ENCODE results near the gene CUL3.
"Not testable (repeated sequence)": the region's sequence is repeated elsewhere in the genome, so short reads cannot be mapped to it uniquely, and the experiment has no call there.

CUL3 gene

DNA sequence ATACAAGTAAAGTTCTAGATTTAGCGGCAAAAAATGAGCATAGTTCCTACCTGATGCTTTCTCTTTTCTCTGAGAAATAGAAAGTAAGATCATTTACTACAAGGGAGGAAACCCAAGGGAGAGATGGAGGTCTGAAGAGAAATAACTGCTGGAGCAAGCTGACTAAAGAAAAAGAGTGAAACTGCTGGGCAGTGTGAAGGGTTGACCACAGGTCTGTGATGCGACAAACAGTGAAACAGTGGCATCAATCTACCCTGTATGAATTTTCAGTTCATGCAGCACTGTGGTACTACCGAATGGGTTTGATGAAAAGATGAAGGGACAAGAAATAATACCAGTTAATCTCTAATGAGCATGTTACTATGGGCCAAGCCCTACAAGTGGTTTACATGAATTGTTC is 52.2 kb downstream of the CUL3 start:
- DNase-seq, result no peak

DNA sequence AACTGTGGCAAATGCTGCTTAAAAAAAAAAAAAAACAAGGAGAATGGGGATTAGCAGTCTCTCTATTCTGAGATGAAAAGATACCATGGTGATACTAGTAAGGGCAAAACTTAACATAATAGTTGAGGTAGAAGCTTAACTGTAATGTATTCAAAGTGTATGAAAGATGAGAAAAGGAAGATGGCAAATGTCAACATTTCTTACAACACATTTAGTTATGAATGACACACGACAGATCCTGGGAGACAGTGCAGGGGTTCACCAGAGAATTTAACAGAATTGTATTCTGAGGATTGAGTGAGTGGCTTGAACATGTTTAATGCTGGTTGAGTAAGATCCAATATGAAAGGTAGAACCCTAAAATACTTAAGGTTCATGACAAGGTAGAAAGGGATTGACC is 52.7 kb downstream of the CUL3 start:
- no peak for DNase-seq

DNA sequence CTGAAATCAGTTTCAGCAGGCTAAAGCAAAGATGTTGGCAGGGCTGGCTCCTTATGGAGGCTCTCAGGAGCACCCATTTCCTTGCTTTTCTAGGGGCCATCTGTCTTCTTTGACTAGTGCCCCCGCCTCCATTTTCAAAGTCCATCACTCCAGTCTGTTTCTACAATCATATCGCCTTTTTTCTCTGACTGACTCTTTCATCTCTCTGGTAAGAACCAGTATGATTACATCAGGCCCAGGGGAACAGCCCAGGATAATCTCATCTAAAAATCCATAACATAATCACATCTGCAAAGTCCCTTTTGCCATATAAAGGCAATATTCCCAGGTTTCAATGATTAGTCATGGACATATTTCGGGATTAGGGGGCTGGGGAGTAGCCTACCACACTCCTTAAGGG is 57.0 kb downstream of the CUL3 start:
- no peak for DNase-seq

DNA sequence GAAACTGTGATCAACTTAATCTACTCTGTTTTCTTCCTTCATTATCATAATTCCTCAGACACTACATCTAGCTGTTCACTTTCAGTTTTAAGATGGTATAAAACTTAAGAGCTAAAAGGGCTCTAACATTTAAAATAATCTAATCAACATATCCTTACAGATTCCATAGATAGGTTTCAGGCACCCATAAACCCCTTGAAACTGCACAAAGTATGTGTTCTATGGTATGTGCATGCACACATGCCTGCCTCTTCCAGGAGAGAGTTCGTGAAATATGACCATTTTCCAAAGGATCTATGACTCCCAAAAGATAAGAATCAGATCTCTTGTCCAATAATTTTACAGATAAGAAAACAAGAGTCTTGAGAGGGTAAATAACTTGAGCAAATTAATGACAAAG is 59.4 kb downstream of the CUL3 start:
- DNase-seq, result no peak

DNA sequence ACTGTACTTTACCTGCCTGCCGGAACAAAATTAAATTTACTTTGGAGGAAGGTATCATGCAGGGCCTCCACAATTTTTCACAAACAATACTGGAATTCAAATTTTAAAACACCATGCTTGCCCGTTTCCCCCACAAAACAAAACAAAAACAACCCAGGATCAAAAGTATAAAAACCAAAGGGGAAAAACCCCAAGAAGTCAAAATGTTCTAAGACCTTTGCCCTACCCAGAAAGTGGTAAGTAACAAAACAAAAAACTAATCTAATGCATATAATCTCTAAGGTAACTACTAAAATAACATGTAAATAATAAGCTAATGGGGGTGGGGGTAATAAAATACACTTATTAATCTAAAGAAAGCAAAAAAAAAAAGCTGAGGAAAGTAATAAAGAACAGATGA is 60.5 kb downstream of the CUL3 start:
- DNase-seq, result peak; percentile 44

DNA sequence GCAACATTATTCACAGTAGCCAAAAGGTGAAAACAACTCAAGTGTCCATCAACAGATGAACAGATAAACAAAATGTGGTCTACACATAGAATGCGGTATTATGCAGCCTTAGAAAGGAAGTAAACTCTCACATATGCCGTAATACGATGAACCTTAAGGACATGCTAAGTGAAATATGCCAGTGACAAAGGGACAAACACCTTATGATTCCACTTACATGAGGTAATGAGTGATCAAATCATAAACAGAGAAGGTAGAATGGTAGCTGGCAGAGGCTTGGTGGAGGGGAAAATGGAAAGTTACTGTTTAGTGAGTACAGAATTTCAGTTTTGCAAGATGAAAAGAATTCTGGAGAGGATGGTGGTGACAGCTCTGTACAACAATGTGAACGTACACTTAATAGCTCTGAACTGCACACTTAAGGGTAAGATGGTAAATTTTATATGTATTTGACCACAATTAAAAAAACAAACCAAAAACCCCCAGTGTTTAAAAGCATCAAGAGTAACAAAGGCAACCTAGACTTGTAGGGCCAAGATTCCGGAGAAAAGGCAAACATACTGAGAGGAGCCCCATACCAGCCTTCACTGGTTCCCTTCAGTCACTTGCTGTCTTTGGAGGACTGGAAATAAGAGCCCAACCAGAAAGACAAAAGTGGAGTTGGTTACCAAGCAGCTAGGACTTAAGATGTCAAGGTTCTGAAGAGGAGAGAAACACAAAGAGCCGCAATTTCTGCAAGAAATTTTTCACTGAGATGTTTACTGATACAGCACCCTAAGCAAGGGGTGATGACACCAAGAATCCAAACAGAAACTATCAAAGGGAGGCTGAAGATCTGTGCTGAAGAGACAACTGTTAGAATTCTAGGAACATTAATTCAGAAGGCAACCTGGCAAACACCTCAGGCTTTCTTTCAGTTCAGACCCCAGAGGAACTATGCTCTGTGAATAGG is 61.3 kb downstream of the CUL3 start:
- DNase-seq, result peak; percentile 43

DNA sequence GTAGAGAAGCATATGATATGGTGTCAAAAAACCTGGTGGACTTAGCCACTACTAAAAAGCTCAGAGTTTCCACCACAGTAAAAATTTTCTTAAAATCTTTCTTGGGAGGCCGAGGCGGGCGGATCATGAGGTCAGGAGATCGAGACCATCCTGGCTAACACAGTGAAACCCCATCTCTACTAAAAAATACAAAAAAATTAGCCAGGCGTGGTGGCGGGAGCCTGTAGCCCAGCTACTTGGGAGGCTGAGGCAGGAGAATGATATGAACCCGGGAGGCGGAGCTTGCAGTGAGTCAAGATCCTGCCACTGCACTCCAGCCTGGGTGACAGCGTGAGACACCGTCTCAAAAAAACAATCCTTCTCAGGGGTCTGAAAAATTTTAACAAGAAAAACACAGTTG is 62.7 kb downstream of the CUL3 start:
- not testable (repeated sequence) for DNase-seq

DNA sequence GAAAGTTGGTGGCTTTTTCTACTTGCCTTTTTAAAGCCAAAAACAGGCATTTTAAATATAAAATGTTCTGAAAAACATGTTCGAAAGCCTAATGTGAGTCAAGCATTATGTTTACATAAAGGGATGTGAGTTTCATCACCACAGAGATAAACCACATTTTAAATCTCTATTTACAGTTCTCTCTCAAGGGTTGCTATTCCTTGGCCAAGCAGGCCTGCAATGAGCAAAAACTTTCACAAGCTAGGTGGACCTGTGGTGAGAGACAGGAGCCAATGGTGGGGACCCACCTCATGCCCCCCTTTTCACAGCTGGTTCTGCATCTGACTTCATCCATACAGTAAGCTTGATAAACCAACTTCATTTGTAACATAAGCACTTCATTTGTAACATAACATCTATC is 65.1 kb downstream of the CUL3 start:
- peak; percentile 15 for DNase-seq

DNA sequence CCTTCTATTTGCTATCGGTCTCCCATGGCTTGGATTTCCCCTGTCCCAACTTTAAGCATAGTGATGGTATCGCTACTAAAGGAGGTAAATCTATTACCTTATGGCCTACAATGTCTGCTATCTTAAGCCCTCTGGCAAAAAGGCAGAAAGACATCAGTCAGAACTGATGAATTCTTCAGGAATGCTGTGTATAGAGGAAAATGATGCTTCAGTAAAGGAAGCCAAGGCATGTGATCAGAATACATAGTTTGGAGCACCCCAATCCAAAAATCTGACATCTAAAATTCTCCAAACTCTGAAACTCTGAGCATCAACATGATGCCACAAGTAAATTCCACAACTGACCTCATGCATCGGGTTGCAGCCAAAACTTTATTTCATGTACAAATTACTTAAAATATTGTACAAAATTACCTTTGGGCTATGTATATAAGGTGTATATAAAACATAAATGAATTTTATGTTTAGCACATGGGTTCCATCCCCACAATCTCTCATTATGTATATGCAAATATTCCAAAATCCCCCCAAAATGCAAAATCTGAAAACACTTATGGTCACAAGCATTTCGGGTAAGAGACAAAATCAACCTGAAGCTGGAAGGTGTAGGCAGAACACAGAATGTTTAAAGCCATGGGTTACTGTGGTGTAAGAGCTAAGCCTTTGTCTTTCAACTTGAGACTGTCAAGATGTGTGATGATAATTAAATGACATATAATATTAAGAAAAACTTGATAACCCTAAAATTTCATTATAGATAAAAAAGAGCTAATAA is 66.2 kb downstream of the CUL3 start:
- DNase-seq, result no peak

DNA sequence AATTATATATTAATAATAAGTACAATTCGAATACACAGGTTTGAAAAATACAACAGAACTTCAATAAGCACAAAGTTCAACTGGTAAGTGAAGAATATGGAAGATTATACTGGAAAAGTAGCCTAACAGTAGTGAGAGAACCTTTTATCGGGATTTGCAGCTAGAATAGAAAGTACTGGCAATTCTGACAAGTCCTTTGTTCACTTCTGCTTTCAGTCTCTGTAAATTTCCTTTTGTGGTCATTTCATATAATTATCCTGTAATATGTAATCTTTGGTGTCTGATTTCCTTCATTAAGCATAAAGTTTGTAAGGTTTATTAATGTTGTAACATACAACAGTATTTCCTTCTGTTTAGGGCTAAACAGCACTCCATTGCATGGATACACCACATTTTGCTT is 67.2 kb downstream of the CUL3 start:
- DNase-seq, result no peak

DNA sequence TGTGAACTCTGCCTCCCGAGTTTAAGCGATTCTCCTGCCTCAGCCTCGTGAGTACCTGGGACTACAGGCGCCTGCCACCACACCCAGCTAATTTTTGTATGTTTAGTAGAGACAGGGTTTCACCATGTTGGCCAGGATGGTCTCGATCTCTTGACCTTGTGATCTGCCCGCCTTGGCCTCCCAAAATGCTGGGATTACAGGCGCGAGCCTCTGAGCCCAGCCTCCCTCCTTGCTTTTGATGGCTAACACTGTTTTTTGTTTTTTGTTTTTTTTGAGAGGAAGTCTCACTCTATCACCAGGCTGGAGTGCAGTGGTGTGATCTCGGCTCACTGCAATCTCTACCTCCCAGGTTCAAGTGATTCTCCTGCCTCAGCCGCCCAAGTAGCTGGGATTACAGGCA is 68.8 kb downstream of the CUL3 start:
- not testable (repeated sequence) for DNase-seq

DNA sequence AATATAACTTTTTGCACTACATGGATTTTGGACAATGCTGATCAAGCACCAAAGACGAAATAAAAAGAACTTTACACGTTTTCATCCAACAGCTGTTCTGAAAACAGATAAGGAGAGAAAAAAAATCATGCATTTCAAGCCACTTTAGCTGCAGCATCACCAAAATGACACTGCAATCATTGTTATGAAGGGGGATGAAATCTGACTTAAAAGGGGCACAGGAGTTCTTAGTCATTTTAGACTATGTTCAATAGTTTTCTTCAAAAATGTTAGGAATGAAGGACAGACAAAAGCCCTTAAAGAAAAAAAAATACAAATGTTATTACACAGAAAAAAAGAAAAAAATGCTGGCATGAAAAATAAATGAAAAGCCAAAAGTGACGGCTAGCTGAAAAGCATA is 71.2 kb downstream of the CUL3 start:
- no peak for DNase-seq

DNA sequence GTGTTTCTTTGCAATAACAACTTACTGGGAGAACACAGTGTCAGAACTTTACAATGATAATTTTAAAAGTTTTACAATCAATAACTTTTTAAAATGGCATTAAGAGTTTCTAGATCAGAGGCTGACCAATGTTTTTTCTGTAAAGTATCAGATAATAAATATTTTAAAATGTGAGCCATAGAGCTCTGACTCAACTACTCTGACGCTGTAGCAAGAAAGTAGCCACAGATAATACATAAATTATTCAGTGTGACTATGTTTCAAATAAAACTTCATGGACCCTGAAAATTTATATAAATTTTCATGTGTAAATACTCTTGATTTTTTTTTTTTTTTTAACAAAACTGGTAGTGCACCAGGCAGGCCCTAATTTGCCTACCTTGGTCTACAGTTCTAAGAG is 77.4 kb downstream of the CUL3 start:
- DNase-seq, result no peak

DNA sequence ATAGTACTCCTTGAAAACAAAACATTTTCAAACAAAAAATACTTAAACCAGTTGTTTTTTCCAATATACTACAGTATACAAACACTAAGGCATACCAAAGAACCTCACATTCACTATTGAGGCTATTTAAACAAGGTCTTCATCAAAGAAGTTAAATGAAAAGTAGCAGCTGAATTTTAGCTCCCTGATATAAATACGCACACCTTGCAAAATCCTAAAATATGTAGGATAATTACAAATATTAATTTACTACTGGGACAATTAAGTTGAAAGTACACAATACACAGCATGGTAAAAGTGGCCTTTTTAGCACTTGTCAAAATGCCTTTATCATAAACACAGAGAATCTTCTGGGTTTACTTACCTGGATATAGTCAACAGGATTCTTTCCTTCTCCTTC is 78.7 kb downstream of the CUL3 start:
- DNase-seq, result no peak

DNA sequence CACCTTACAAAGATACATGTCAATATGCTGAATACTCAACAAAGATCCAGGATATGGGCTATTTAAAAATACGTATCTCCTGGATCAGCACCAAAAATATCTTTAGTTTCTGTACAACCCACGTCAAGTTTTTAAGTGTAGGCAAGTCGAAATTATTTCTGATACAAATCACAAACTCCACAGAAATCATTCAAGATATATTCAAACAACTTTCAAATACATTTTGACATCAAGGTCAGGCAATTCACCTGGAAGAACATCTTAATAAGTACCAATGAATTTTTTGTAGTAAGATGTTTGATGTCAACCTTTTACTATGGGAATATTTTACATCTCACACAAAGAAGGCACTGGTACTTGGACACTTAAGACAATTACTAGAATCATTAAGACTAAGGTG is 86.2 kb downstream of the CUL3 start:
- no peak for DNase-seq

DNA sequence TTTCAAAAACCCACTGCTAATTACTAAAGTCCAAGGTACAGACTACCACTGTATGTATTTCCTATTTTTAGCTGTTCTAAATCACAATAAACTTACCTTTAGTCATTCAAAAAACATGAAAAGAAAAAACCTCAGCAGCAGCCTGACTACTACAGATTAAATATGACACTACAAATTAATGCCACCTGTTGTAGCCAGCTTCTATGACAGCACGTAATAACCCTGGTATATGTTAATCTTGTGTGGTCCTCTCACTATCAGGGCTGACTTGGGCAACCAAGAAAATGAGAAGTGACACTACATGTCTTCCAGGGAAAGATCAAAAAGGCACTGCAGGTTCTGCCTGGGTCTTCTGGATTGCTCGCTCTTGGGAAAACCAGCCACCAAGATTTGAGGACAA is 92.6 kb downstream of the CUL3 start:
- DNase-seq, result no peak

DNA sequence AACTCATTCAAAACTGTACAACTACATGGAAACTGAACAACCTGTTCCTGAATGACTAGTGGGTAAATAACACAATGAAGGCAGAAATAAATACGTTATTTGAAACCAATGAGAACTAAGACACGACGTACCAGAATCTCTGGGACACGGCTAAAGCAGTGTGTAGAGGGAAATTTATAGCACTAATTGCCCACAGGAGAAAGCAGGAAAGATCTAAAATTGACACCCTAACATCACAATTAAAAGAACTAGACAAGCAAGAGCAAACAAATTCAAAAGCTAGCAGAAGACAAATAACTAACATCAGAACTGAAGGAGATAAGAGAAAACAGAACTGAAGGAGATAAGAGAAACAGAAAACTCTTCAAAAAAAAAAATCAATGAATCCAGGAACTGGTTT is 97.2 kb downstream of the CUL3 start:
- not testable (repeated sequence) for DNase-seq

DNA sequence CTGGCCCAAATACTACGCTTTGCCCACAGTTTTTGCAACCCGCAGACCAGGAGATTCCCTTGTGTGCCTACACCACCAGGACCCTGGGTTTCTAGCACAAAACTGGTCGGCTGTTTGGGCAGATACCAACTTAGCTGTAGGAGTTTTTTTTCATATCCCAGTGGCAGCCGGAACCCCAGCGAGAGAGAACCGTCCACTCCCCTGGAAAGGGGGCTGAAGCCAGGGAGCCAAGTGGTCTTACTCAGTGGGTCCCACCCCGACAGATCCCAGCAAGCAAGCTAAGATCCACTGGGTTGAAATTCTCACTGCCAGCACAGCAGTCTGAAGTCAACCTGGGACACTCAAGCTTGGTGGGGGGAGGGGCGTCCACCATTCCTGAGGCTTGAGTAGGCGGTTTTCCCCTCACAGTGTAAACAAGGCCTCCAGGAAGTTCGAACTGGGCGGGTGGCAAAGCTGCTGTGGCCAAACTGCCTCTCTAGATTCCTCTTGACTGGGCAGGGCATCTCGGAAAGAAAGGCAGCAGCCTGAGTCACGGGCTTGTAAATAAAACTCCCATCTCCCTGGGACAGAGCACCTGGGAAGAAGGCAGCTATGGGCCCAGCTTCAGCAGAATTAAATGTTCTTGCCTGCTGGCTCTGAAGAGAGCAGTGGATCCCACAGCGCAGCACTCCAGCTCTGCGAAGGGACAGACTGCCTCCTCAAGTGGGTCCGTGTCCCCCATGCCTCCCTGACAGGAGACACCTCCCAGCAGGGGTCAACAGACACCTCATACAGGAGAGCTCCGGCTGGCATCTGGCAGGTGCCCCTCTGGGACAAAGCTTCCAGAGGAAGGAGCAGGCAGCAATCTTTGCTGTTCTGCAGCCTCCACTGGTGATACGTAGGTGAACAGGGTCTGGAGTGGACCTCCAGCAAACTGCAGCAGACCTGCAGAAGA is 99.8 kb downstream of the CUL3 start:
- DNase-seq, result not testable (repeated sequence)

DNA sequence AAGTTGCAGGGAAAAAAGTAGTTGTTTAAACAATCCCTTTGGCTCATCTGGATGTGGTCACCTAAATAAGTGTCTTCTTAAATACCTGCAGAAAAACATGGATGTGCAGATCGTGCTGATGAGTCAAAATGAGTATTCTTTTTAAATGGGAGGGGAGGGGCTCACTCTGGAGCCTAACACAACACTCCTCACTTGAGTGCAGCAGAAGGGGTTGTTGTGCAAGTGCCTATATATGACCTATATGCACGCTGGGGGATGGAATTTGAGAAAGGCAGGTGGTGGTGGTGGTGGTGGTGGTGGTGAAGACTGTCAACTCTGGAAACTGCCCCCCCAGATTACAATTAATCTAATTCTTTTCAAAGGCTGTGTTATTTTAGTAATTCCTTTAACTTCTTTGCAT is 105.3 kb downstream of the CUL3 start:
- DNase-seq, result no peak

DNA sequence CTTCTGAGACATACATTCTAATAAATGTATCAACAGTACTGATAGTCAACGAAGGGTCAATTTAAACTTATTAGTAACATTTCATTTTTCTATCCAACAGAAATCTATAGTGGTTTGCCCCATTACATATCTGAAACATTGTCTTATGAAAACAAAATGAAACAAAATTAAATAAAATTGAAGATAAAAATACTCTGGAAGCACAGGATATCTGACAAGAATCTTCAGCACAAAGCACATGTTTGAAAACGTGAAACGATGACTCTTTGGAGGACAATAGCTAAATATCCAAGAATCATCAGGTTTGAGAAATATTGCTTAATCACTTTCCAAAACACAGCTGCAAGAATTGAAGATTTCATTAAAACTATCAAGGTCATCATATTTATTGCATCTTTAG is 112.3 kb downstream of the CUL3 start:
- no peak for DNase-seq

DNA sequence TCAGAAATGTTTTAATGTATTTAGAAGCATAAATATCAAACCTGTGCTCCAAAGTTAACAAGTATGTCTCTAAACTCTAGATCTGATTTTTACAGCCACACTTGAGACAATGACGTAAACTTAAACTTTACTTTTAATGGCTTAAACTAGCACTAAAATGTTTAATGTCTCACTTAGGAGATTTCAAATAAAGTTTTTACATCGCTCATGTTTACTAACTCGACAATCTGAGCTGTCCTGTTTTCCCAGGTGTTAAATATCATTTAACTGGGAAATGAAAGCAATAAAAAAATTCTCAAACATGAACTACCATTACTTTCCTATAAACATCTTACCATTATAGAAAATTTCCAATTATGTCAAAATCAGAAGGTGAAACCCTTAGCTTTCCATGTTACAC is 113.0 kb downstream of the CUL3 start:
- DNase-seq, result no peak

DNA sequence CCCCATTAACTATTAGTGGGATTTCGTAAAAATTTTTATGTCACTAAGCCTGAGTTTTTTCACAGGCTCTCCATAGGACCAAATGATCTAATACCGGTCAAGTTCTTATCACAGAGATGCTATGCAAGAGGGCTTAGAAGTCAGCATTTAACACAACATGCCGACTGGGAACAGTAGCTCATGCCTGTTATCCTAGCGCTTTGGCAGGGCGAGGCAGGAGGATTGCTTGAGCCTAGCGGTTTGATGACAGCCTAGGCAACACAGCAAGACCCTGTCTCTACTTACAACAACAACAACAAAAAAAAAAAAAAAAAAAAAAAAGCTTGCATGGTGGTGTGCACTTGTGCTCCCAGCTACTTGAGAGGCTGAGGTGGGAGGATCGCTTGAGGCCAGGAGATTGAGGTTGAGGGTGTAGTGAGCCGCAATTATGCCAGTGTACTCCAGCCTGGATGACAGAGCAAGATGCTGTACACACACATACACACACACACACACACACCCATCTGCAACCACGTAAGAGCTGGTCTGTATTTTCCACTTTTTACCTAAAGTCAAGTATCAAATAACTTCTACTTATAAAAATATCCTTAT is 115.7 kb downstream of the CUL3 start:
- no peak for DNase-seq
